CD4-positive, alpha-beta memory T cell (primary cell): ENCODE measurements around the gene MEFV. TPM values are rescaled to one million over a fixed set of nuclear protein-coding genes. Genes with fewer than 3 reads are reported as not detected.
A peak's percentile ranks its signal among the peaks of the same experiment; 100 is the strongest.

Source experiments
- CTCF ChIA-PET: fragments of 350-600 bp; sonication (Branson Sonifier 250); formaldehyde crosslinking; loops from one replicate; lab custom pipeline; 2021; ENCODE audit warnings: inconsistent platforms; ENCODE audit not compliant: partially characterized antibody; lab: Charles Lee
- POLR2A ChIA-PET: fragments of 350-600 bp; sonication (Branson Sonifier 250); formaldehyde crosslinking; loops from one replicate; lab custom pipeline; 2021; ENCODE audit not compliant: partially characterized antibody; lab: Charles Lee
- DNase-seq, 5 donors: peaks; one replicate each; pipeline versions ENCODE4 v3.0.0 to v3.0.0-alpha.2; 2020 to 2022; ENCODE audit warnings: mixed read lengths in 1 of 5
- H3K27ac ChIP-seq: one replicate; pipeline ENCODE4 v1.7.0; 2013; ENCODE audit warnings: low read depth, low read length
- H3K27me3 ChIP-seq: 2 replicates; pipeline ENCODE4 v1.7.0; 2013; ENCODE audit warnings: mild to moderate bottlenecking, low read length, moderate library complexity; ENCODE audit not compliant: insufficient read depth
- H3K36me3 ChIP-seq: 2 replicates; pipeline ENCODE4 v1.7.0; 2013; ENCODE audit warnings: mild to moderate bottlenecking, low read length, moderate library complexity; ENCODE audit not compliant: insufficient read depth
- H3K4me1 ChIP-seq: 2 replicates; pipeline ENCODE4 v1.7.0; 2013; ENCODE audit warnings: mild to moderate bottlenecking, low read length, moderate library complexity; ENCODE audit not compliant: insufficient read depth
- H3K4me3 ChIP-seq, 2 donors: one replicate each; pipeline ENCODE4 v1.7.0; 2013; ENCODE audit warnings: low read length in 2 of 2, mild to moderate bottlenecking in 1 of 2
- H3K9me3 ChIP-seq, 2 donors: one replicate each; pipeline ENCODE4 v1.7.0; 2013; ENCODE audit warnings: low read length in 2 of 2, control low read depth in 1 of 2; ENCODE audit not compliant: control insufficient read depth in 1 of 2
- H3K27ac Mint-ChIP-seq, 7 donors: one replicate each; pipeline ENCODE4 v1.8.0; 2020 to 2021; ENCODE audit warnings: mixed read lengths in 7 of 7, mild to moderate bottlenecking in 6 of 7, inconsistent platforms in 3 of 7, moderate library complexity in 3 of 7
- H3K27me3 Mint-ChIP-seq, 2 donors: one replicate each; pipeline ENCODE4 v1.8.0; 2020 to 2021; ENCODE audit warnings: mixed read lengths in 2 of 2
- H3K36me3 Mint-ChIP-seq, 2 donors: one replicate each; pipeline ENCODE4 v1.8.0; 2020 to 2021; ENCODE audit warnings: mixed read lengths in 2 of 2, inconsistent platforms in 1 of 2, mild to moderate bottlenecking in 1 of 2
- H3K4me1 Mint-ChIP-seq, 4 donors: one replicate each; pipeline ENCODE4 v1.8.0; 2020 to 2021; ENCODE audit warnings: mixed read lengths in 4 of 4, mild to moderate bottlenecking in 1 of 4
- H3K4me3 Mint-ChIP-seq, 8 donors: one replicate each; pipeline ENCODE4 v1.8.0; 2020 to 2021; ENCODE audit warnings: mixed read lengths in 8 of 8, mild to moderate bottlenecking in 7 of 8, moderate library complexity in 6 of 8, inconsistent platforms in 3 of 8
- H3K9me3 Mint-ChIP-seq, 8 donors: one replicate each; pipeline ENCODE4 v1.8.0; 2020 to 2021; ENCODE audit warnings: mixed read lengths in 8 of 8, mild to moderate bottlenecking in 5 of 8, inconsistent platforms in 3 of 8, moderate library complexity in 1 of 8
- intact Hi-C: fragments of 100-400 bp; cut with micrococcal nuclease; formaldehyde crosslinking; loops from one replicate; pipeline ENCODE4 v1.15.1; 2023
- polyA plus RNA-seq, 2 donors: library from polyadenylated mRNA; unstranded; fragments of 300-500 nt; fragmentation: Illumina TruSeq; gene quantifications; one replicate each; pipeline ENCODE4 v1.2.3, GENCODE V29; 2021
- total RNA-seq, 2 experiments: library from RNA; stranded (reverse); gene quantifications; one replicate each; pipeline ENCODE4 v1.2.3, GENCODE V29; 2021

MEFV gene
- total and polyA plus RNA-seq, 4 experiments from 2014 or later: 0.05 to 0.42 (median 0.35) TPM; not detected in 1

DNA sequence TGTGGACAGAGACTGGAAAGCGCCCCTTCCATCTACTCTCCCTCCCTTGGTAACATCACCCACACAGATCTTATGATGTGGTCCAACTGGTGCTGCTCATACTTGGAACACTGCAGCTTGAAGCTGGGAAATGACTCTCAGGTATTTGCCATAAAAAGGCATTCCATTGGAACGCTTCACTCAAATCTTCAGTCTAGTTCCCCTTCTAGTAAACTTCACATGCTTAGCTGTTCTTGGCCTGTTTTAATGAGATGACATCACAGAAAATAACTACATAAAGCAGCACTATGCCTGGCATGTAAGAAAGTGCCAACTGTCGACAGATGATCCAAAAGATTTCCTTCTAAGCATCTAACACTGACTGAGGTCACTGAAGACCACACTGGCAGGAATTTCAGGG is 36.2 kb upstream of the MEFV start:
- Mint-ChIP-seq H3K4me1 (peaks cover 0 to 9% (median 1%) of the 10 kb centered on the region in 4 donors), H3K27me3 (no peaks in the 10 kb centered on the region), H3K4me3 (no peak overlapping the region), H3K36me3 (peaks cover 61 to 69% of the 10 kb centered on the region in 2 donors), H3K9me3 (peaks cover 0 to 85% (median 76%) of the 10 kb centered on the region in 8 donors), H3K27ac (no peak overlapping the region)
- ChIA-PET CTCF (interaction anchor here (1.0 kb wide), 1 partner anchor 110 kb away, joined by 3 read pairs; no protein-coding TSS in a partner anchor), POLR2A (interaction anchor here (0.7 kb wide), 1 partner anchor 77 kb away, joined by 3 read pairs; no protein-coding TSS in a partner anchor)
- H3K4me3 ChIP-seq: no peak overlapping the region
- H3K27me3 ChIP-seq: no peaks in the 10 kb centered on the region
- peaks cover 34% of the 10 kb centered on the region for H3K36me3 ChIP-seq
- no peaks in the 10 kb centered on the region for H3K4me1 ChIP-seq
- H3K9me3 ChIP-seq: peaks cover 0 to 66% of the 10 kb centered on the region in 2 donors
- intact Hi-C loops: no loop called here
- no peak for DNase-seq
- H3K27ac ChIP-seq: no peak overlapping the region

DNA sequence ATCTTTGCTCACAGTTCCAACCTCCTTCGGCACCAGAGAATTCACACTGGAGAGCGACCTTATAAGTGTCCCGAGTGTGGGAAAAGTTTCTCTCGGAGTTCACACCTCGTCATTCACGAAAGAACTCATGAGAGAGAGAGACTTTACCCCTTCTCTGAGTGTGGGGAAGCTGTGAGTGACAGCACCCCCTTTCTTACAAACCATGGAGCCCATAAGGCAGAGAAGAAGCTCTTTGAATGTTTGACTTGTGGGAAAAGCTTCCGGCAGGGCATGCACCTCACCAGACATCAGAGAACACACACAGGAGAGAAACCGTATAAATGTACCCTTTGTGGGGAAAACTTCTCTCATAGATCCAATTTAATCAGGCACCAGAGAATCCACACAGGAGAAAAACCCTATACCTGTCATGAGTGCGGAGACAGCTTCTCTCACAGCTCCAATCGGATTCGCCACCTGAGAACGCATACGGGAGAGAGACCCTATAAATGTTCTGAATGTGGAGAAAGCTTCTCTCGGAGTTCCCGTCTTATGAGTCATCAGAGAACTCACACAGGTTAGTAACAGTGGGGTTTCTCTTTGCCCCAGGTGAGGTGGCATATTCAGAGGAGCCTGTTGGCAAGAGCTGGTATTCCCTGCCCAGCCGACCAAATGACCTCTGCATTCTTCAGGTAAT is 33.7 kb upstream of the MEFV start:
- Mint-ChIP-seq H3K4me3 (no peak overlapping the region), H3K27ac (no peak overlapping the region), H3K27me3 (no peaks in the 10 kb centered on the region), H3K4me1 (peaks cover 2 to 23% (median 8%) of the 10 kb centered on the region in 4 donors), H3K9me3 (peaks cover 0 to 85% (median 73%) of the 10 kb centered on the region in 8 donors), H3K36me3 (peaks cover 72 to 79% of the 10 kb centered on the region in 2 donors)
- DNase-seq: no peak
- peaks cover 0 to 62% of the 10 kb centered on the region in 2 donors for H3K9me3 ChIP-seq
- H3K36me3 ChIP-seq: peaks cover 52% of the 10 kb centered on the region
- H3K4me1 ChIP-seq: peaks cover 7% of the 10 kb centered on the region
- POLR2A ChIA-PET: interaction anchor here (1.1 to 1.4 kb wide), 3 partner anchors 25 to 168 kb away, joined by 3 read pairs; no protein-coding TSS in a partner anchor
- H3K27me3 ChIP-seq: no peaks in the 10 kb centered on the region
- no peak overlapping the region for H3K27ac ChIP-seq
- intact Hi-C loops: no loop called here
- CTCF ChIA-PET: interaction anchor here (0.9 kb wide), 1 partner anchor 188 kb away, joined by 3 read pairs; no protein-coding TSS in a partner anchor
- H3K4me3 ChIP-seq: no peak overlapping the region

DNA sequence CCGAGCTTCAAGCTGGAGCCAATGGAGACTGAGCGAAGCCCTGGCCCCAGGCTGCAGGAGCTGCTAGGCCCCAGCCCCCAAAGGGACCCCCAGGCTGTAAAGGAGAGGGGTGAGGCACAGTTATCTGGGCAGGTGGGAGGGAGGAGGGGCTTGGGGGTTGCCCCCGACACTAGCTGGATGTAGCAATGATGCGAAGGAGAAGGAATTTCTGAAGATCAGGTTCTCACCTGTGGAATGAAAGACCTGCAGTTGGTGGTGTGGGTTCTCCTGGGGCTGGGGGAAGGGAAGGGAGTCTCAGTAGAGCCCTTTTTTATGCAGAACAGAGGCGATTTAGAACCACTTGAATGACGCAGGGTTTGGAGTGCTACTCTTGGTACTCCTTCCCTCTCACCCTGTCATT is 28.7 kb upstream of the MEFV start:
- Mint-ChIP-seq H3K9me3 (peaks cover 0 to 45% (median 31%) of the 10 kb centered on the region in 8 donors), H3K36me3 (peaks cover 56 to 58% of the 10 kb centered on the region in 2 donors), H3K27ac (peak overlapping the region in 1 of 7 donors; percentile 27), H3K4me1 (peaks cover 18 to 45% (median 31%) of the 10 kb centered on the region in 4 donors), H3K27me3 (no peaks in the 10 kb centered on the region), H3K4me3 (peak overlapping the region in 7 of 8 donors; percentile 43 to 92 (median 88))
- intact Hi-C loops: no loop called here
- Histone ChIP-seq H3K27me3 (no peaks in the 10 kb centered on the region), H3K4me3 (peak overlapping the region in 1 of 2 donors; percentile 4), H3K9me3 (peaks cover 0 to 22% of the 10 kb centered on the region in 2 donors), H3K27ac (no peak overlapping the region), H3K36me3 (peaks cover 33% of the 10 kb centered on the region), H3K4me1 (peaks cover 27% of the 10 kb centered on the region)
- ChIA-PET CTCF (interaction anchor here (0.6 to 1.5 kb wide), 3 partner anchors 21 to 303 kb away, joined by 3 to 4 read pairs (median 3); no protein-coding TSS in a partner anchor), POLR2A (interaction anchor here (0.6 to 6.9 kb wide), 7 partner anchors 20 to 167 kb away, joined by 3 to 80 read pairs (median 30); partner anchors contain the start of genes TIGD7, ZNF174, ZNF200 and ZNF213)
- no peak for DNase-seq

DNA sequence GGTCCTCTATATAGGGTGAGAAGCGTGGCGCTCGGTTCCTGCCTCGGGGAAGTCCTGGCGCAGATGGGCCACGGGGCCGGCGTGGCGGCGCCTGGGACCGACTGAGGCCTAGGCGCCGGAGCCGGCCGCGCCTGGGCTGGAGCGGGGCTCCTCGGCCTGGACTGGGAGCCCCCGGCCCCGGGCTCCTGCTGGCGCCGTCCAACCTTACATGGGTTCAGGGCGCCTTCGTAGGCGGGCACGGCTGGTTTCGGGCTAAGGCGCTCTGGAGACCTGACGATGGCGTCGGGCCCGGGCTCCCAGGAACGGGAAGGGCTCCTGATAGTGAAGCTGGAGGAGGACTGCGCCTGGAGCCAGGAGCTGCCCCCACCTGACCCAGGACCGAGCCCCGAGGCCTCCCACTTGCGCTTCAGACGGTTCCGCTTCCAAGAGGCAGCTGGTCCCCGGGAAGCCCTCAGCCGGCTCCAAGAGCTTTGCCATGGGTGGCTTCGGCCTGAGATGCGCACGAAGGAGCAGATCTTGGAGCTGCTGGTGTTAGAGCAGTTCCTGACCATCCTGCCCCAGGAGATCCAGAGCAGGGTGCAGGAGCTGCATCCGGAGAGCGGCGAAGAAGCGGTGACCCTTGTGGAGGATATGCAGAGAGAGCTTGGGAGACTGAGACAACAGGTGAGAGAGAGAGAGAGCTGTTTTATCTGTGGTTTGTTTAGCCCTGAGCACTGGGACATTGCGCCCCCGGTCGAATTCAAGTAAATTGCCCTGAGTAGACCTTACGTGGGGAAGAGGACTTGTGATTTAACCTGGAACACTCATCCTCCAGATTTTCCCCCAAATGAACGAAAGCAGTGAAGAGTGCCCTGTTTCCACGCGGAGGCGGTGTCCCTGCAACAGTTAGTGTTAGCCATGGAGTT is 27.4 kb upstream of the MEFV start:
- Mint-ChIP-seq H3K27me3 (no peaks in the 10 kb centered on the region), H3K36me3 (peaks cover 46 to 48% of the 10 kb centered on the region in 2 donors), H3K4me1 (peaks cover 18 to 45% (median 31%) of the 10 kb centered on the region in 4 donors), H3K27ac (peak overlapping the region; percentile 93 to 99 (median 98)), H3K9me3 (peaks cover 0 to 35% (median 20%) of the 10 kb centered on the region in 8 donors), H3K4me3 (peak overlapping the region; percentile 93 to 97 (median 95))
- peaks cover 0 to 9% of the 10 kb centered on the region in 2 donors for H3K9me3 ChIP-seq
- no peaks in the 10 kb centered on the region for H3K27me3 ChIP-seq
- intact Hi-C loops: loop anchor here (1.0 to 5.0 kb wide), 8 partner anchors 22 to 217 kb away; partner anchors contain the start of genes TIGD7, ZNF174, ZNF75A and ZSCAN32
- DNase-seq: no peak
- ChIA-PET POLR2A (interaction anchor here (0.6 to 6.9 kb wide), 28 partner anchors 13 to 1132 kb away, joined by 3 to 80 read pairs (median 10); partner anchors contain the start of genes CORO7, FLYWCH2, NAA60 and TIGD7), CTCF (interaction anchor here (1.2 to 1.6 kb wide), 4 partner anchors 17 to 154 kb away, joined by 3 to 4 read pairs (median 4); no protein-coding TSS in a partner anchor)
- peak overlapping the region; percentile 15 to 68 for H3K4me3 ChIP-seq
- peaks cover 27% of the 10 kb centered on the region for H3K4me1 ChIP-seq
- H3K36me3 ChIP-seq: peaks cover 20% of the 10 kb centered on the region
- H3K27ac ChIP-seq: peak overlapping the region; percentile 87

DNA sequence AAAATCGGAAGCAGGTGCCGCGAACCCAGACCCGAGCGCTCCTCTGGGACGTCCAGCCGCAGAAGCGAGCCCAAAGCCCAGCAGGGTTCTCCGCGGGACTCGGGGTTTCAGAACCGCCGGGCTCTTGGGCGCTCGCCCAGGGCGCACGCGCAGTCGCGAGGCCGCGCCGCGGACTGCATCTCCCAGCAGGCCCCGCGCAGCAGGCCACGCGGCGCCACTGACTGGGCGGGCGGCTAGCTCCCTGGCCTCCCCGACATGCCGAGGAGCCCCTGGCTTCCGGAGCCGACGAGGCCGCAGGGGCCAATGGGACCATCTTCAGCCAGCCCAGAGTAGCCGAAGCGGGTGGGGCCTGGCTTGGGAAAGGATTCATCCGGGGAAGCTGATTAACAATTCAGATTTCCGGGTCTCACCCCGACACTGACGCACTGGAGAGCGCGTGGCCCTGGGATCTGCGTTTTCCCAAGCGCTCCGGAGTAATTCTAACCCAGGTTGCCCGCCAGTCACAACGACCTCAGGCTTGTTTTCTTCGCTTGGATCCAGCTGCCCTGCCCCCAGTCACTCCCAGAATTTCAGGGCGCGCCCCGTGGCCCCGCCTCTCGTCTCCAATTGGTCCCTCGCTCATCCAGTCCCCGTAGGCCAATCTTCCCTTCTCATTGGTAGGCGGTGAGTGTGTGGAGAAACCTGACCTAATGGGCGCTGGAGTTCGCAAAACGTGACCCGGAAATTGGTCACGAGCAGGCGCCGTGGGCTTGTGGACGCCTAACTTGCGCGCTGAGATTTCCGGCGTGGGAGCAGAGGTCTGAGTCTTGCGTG is 26.5 kb upstream of the MEFV start, which contains the start of gene ZNF263:
Gene ZNF263, plus strand, starts transcription at position 762 of the 813 bp plus-strand sequence. CDS start 328 bp downstream, outside the sequence.
- intact Hi-C loops: loop anchor here (1.0 to 5.0 kb wide), 10 partner anchors 19 to 217 kb away; partner anchors contain the start of genes TIGD7, ZNF174, ZNF200 and ZNF75A
- Histone ChIP-seq H3K36me3 (peaks cover 18% of the 10 kb centered on the region), H3K27ac (peak within 1 kb of the TSS; percentile 87), H3K9me3 (peaks cover 0 to 5% of the 10 kb centered on the region in 2 donors), H3K4me1 (peaks cover 27% of the 10 kb centered on the region), H3K4me3 (peak within 1 kb of the TSS; percentile 66 to 68), H3K27me3 (no peaks in the 10 kb centered on the region)
- DNase-seq: peak; percentile 92 to 97 (median 95)
- Mint-ChIP-seq H3K27me3 (no peaks in the 10 kb centered on the region), H3K4me1 (peaks cover 18 to 45% (median 30%) of the 10 kb centered on the region in 4 donors), H3K4me3 (peak within 1 kb of the TSS; percentile 93 to 97 (median 95)), H3K27ac (peak within 1 kb of the TSS; percentile 93 to 99 (median 98)), H3K36me3 (peaks cover 37 to 45% of the 10 kb centered on the region in 2 donors), H3K9me3 (peaks cover 0 to 26% (median 15%) of the 10 kb centered on the region in 8 donors)
- CTCF ChIA-PET: interaction anchor here (1.0 to 1.6 kb wide), 6 partner anchors 15 to 255 kb away, joined by 3 to 7 read pairs (median 3); partner anchors contain the start of genes TIGD7 and ZNF75A
- POLR2A ChIA-PET: interaction anchor here (0.6 to 6.9 kb wide), 43 partner anchors 8 to 1950 kb away, joined by 3 to 80 read pairs (median 5); partner anchors contain the start of genes CLUAP1, CORO7, FLYWCH2 and IL32
